Loucy (cell line): ENCODE measurements around the gene DOCK10.

Experiments used
- H2AFZ ChIP-seq: fragments of 200-600 bp; sonication (generic); 2 replicates; pipeline ENCODE4 v1.6.0; 2016; ENCODE audit warnings: antibody characterized with exemption, mild to moderate bottlenecking, low read length, moderate library complexity
- H3F3A ChIP-seq: fragments of 200-600 bp; 2 replicates; pipeline ENCODE4 v1.6.0; 2016; ENCODE audit warnings: antibody characterized with exemption, low read depth, mild to moderate bottlenecking
- H3K27me3 ChIP-seq: fragments of 200-600 bp; sonication (generic); 2 replicates; pipeline ENCODE4 v1.6.1; 2014; ENCODE audit warnings: low read length, mild to moderate bottlenecking; ENCODE audit not compliant: insufficient read depth, poor library complexity, severe bottlenecking
- H3K36me3 ChIP-seq: fragments of 200-600 bp; sonication (generic); 2 replicates; pipeline ENCODE4 v1.6.1; 2016; ENCODE audit warnings: low read length; ENCODE audit not compliant: insufficient read depth
- H3K4me1 ChIP-seq: fragments of 200-600 bp; sonication (generic); 2 replicates; pipeline ENCODE4 v1.5.1; 2014; ENCODE audit warnings: low read length, mild to moderate bottlenecking; ENCODE audit not compliant: insufficient read depth, poor library complexity, severe bottlenecking
- H3K4me2 ChIP-seq: fragments of 200-600 bp; sonication (generic); 2 replicates; pipeline ENCODE4 v1.6.0; 2014; ENCODE audit warnings: antibody characterized with exemption, low read length, low read depth, mild to moderate bottlenecking; ENCODE audit not compliant: poor library complexity, severe bottlenecking
- H3K4me3 ChIP-seq: fragments of 200-600 bp; sonication (generic); 2 replicates; pipeline ENCODE4 v1.5.1; 2014; ENCODE audit warnings: low read length, mild to moderate bottlenecking, mixed read lengths; ENCODE audit not compliant: poor library complexity, severe bottlenecking
- H3K79me2 ChIP-seq: fragments of 200-600 bp; sonication (generic); 2 replicates; pipeline ENCODE4 v1.6.1; 2014; ENCODE audit warnings: low read length; ENCODE audit not compliant: insufficient read depth
- H3K9ac ChIP-seq: fragments of 200-600 bp; sonication (generic); 2 replicates; pipeline ENCODE4 v1.6.0; 2014; ENCODE audit warnings: mild to moderate bottlenecking, low read depth, low read length, moderate library complexity; ENCODE audit not compliant: poor library complexity, severe bottlenecking
- H3K9me2 ChIP-seq: fragments of 200-600 bp; sonication (generic); replicated peaks from 2 replicates; pipeline ENCODE4 v1.6.1; 2016; ENCODE audit warnings: low read depth, low read length, mixed read lengths
- H3K9me3 ChIP-seq: fragments of 200-600 bp; sonication (generic); 2 replicates; pipeline ENCODE4 v1.6.1; 2014; ENCODE audit warnings: mild to moderate bottlenecking, antibody characterized with exemption, low read length, low read depth; ENCODE audit not compliant: insufficient read depth
- H4K20me1 ChIP-seq: fragments of 200-600 bp; sonication (generic); 2 replicates; pipeline ENCODE4 v1.6.0; 2014; ENCODE audit warnings: antibody characterized with exemption, low read length, mild to moderate bottlenecking; ENCODE audit not compliant: insufficient read depth, poor library complexity, severe bottlenecking
- EZH2phosphoT487 ChIP-seq: fragments of 200-600 bp; IDR thresholded peaks from 2 replicates; pipeline ENCODE4 v1.6.1; 2018; ENCODE audit warnings: antibody characterized with exemption, mild to moderate bottlenecking, moderate library complexity, borderline replicate concordance
- TF ChIP-seq, protein P1 (sequence below): fragments of 200-600 bp; sonication (generic); conservative IDR thresholded peaks from 2 replicates; pipeline ENCODE4 v1.5.1; 2014; ENCODE audit warnings: mild to moderate bottlenecking, antibody characterized with exemption, low read length

Gene DOCK10

DNA sequence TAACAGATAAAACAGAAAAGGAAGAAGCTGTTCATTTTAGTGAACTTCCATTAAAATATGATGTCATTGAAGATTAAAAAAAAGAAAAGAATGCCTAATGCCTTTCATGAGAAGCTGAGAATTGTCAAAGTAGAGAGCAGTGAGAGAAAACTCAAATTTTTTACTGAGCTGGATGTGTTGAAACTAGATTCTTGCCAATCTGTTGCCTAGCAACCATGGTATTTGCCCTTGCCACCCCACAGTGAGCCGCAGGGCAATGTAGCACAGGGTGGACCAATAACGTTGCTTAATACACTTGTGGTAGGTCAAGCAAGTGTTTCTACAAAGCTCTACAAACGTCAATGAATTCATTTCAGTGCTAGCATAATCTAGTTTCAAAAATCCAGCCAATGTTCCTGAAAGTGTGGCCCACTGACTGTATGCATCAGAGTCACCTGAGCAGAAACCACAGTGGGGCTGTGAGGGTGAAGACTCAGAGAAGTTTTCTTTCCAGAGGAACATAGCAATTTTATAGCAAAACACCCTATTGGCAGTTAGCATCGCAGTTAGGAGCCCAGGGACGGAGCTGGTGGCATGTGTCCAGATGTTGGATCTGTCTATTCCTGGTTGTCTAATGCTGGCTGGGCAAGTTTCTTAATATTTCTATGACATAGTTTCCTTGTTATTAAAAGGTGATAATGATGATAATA is 132.2 kb downstream of the DOCK10 start:
- H2AFZ ChIP-seq: no peak overlapping the region
- TF ChIP-seq EZH2phosphoT487: no peak
- TF ChIP-seq, protein P1, sequence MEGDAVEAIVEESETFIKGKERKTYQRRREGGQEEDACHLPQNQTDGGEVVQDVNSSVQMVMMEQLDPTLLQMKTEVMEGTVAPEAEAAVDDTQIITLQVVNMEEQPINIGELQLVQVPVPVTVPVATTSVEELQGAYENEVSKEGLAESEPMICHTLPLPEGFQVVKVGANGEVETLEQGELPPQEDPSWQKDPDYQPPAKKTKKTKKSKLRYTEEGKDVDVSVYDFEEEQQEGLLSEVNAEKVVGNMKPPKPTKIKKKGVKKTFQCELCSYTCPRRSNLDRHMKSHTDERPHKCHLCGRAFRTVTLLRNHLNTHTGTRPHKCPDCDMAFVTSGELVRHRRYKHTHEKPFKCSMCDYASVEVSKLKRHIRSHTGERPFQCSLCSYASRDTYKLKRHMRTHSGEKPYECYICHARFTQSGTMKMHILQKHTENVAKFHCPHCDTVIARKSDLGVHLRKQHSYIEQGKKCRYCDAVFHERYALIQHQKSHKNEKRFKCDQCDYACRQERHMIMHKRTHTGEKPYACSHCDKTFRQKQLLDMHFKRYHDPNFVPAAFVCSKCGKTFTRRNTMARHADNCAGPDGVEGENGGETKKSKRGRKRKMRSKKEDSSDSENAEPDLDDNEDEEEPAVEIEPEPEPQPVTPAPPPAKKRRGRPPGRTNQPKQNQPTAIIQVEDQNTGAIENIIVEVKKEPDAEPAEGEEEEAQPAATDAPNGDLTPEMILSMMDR: no peak
- H3K9me3 ChIP-seq: no peaks in the 10 kb centered on the region
- no peaks in the 10 kb centered on the region for H3K9me2 ChIP-seq
- H4K20me1 ChIP-seq: no peaks in the 10 kb centered on the region
- H3K27me3 ChIP-seq: no peaks in the 10 kb centered on the region
- no peak overlapping the region for H3K4me3 ChIP-seq
- H3K4me1 ChIP-seq: peaks cover 7% of the 10 kb centered on the region
- no peaks in the 10 kb centered on the region for H3F3A ChIP-seq
- H3K9ac ChIP-seq: no peak overlapping the region
- peaks cover 8% of the 10 kb centered on the region; the same call in 1 of the 2 replicates for H3K79me2 ChIP-seq
- no peak overlapping the region for H3K4me2 ChIP-seq
- H3K36me3 ChIP-seq: peaks cover 10% of the 10 kb centered on the region; the same call in 1 of the 2 replicates

DNA sequence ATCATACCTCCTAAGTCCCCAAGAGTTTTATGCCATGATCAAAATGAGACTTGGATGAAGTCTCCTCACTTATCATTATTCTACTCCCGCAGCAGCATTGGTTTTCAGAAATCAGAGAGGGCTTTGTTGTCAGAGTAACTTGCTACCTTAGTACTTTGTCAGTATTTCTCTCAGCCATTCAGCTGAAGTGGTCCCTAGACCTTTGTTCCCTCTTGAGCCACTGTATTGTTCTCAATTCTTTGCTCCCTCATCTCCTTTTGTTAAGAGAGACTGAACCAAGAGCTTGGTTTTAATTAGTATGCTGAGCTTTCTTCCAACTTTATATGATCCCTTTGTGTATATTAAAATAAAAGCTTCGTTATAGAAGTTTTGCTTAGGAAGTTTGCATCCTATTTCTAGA is 133.4 kb downstream of the DOCK10 start:
- no peak overlapping the region for H3K9ac ChIP-seq
- H3F3A ChIP-seq: no peaks in the 10 kb centered on the region
- H3K9me2 ChIP-seq: no peaks in the 10 kb centered on the region
- no peaks in the 10 kb centered on the region for H3K27me3 ChIP-seq
- no peak overlapping the region for H3K4me2 ChIP-seq
- H4K20me1 ChIP-seq: peaks cover 4% of the 10 kb centered on the region
- peaks cover 8% of the 10 kb centered on the region; the same call in 1 of the 2 replicates for H3K79me2 ChIP-seq
- TF ChIP-seq, protein P1: no peak
- TF ChIP-seq EZH2phosphoT487: no peak
- H3K4me1 ChIP-seq: peaks cover 7% of the 10 kb centered on the region
- peaks cover 9% of the 10 kb centered on the region for H3K36me3 ChIP-seq
- no peak overlapping the region for H2AFZ ChIP-seq
- no peak overlapping the region for H3K4me3 ChIP-seq
- no peaks in the 10 kb centered on the region for H3K9me3 ChIP-seq

DNA sequence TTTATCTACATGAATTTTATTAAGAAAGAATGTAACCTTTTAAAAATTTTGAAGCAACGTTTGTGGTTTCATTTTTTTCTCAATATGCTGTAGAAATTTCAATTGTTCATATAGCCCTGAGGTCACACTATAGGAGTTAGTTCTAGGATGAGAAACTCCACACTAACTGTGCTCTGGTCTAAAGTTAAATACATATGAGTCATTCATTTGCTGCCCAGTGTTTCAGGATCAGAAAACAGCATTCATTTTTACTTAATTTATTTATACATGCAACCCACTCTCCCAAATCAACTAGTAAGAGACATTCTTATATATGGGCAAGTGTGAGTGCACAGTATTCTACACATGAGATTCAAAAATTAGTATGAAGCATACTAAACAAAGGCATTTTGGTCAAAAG is 137.9 kb downstream of the DOCK10 start:
- TF ChIP-seq EZH2phosphoT487: no peak
- TF ChIP-seq, protein P1: no peak
- Histone ChIP-seq H2AFZ (no peak overlapping the region), H3K9me2 (no peaks in the 10 kb centered on the region)

More for the DNA sequence above, 137.9 kb downstream of the DOCK10 start:
- Histone ChIP-seq H3K36me3 (no peaks in the 10 kb centered on the region; the same call in 1 of the 2 replicates), H3K79me2 (0 out of 2 replicates have a peak, but pooled peaks cover 4% of the 10 kb centered on the region), H3K27me3 (no peaks in the 10 kb centered on the region), H3K9me3 (no peaks in the 10 kb centered on the region), H3K4me2 (no peak overlapping the region), H3K9ac (no peak overlapping the region), H3K4me3 (no peak overlapping the region), H4K20me1 (peaks cover 4% of the 10 kb centered on the region), H3F3A (no peaks in the 10 kb centered on the region), H3K4me1 (no peaks in the 10 kb centered on the region)
